ENCODE measurements around the gene TPBGL. TPM values are rescaled to one million over a fixed set of nuclear protein-coding genes. Genes with fewer than 3 reads are reported as not detected.

Gene TPBGL
- polyA plus RNA-seq, 3 donors = not detected

DNA sequence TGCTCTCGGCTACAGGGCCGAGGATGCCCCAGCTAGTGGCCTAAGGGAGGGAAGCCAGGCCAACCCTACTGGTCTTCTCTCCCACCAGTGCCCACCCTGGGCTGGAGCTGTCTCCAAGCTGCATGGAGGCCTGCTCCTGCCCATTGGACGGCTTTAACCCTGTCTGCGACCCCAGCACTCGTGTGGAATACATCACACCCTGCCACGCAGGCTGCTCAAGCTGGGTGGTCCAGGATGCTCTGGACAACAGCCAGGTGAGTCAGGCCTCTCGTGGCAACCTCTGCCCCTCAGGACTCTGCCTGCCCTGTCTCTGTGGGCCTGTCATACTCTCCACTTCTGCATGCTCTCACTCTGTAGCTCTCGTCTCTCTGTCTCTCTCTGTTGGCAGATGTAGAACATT is 44.1 kb upstream of the TPBGL start:
- WGBS (ENCODE audit: insufficient coverage) = 81% methylated on average over 8 of the region's 8 CpGs

DNA sequence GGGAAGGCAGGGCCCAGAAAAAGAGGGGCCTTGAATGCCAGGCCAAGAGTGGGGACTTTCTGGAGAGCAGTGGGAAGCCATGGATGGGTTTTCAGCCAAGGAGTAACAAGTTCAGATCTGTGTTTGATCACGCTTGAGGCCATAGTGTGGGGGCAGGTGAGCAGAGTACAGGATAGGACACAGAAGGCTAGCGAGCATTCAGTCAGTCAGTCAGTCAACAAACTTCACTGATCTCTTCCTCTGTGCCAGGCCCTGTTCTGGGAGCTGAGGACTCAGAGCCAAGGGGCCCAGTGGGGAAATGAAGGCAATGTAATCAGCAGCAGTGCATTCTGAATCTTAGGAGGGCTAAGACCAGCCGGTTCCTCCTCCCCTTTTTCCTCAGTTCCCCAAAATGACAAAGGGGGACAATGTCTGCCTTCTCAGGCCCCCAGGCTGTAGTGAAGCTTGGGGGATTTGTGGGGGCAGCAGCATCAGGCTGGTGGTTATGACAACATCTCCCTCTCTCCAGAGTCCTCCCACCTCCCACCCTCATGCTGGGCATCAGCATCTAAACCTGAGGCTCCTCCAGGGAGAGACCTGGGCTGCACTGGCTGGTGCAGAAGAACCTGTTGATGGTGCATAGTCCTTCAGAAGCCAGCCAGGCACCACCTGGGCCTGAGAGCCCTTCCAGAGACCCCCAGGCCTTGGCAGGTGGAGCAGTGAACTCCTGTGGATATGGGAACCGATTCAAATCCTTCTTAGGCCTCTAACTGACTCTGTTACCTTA is 42.9 kb upstream of the TPBGL start:
- 100% methylated on average over 1 of the region's 4 CpGs for WGBS (ENCODE audit: insufficient coverage)

More for the DNA sequence above, 44.1 kb upstream of the TPBGL start:
- no peaks in the 10 kb centered on the region for H4K20me1 ChIP-seq (ENCODE audit: insufficient read depth, low read length)
- peaks cover 12 to 15% of the 10 kb centered on the region in 2 donors for H3K4me1 ChIP-seq (ENCODE audit: control insufficient read depth in 1 of 2, insufficient read depth in 2 of 2, low read length in 2 of 2)
- Mint-ChIP-seq H3K4me3 (no peak overlapping the region), H3K9me3 (peaks cover 0 to 3% (median 0%) of the 10 kb centered on the region in 7 donors), H3K36me3 (no peaks in the 10 kb centered on the region), H3K27me3 (ENCODE audit: low read depth in 3 of 3) (peaks cover 22 to 52% (median 25%) of the 10 kb centered on the region in 3 donors), H3K27ac (no peak overlapping the region), H3K4me1 (peaks cover 14% of the 10 kb centered on the region)
- H3K4me2 ChIP-seq (replicated peaks; ENCODE audit: extremely low read depth, low read length, poor library complexity, severe bottlenecking) = no peak overlapping the region
- no peak for DNase-seq
- peaks cover 2 to 7% of the 10 kb centered on the region in 2 donors for H3K27me3 ChIP-seq (ENCODE audit: control insufficient read depth in 2 of 2, insufficient read depth in 2 of 2, low read length in 2 of 2)
- no peak overlapping the region for H3K4me3 ChIP-seq (replicated peaks in 1 of 3; ENCODE audit: low read depth in 2 of 3, low read length in 3 of 3)
- no peaks in the 10 kb centered on the region for H3K79me2 ChIP-seq (ENCODE audit: insufficient read depth, low read length)
- TF ChIP-seq, protein P1, sequence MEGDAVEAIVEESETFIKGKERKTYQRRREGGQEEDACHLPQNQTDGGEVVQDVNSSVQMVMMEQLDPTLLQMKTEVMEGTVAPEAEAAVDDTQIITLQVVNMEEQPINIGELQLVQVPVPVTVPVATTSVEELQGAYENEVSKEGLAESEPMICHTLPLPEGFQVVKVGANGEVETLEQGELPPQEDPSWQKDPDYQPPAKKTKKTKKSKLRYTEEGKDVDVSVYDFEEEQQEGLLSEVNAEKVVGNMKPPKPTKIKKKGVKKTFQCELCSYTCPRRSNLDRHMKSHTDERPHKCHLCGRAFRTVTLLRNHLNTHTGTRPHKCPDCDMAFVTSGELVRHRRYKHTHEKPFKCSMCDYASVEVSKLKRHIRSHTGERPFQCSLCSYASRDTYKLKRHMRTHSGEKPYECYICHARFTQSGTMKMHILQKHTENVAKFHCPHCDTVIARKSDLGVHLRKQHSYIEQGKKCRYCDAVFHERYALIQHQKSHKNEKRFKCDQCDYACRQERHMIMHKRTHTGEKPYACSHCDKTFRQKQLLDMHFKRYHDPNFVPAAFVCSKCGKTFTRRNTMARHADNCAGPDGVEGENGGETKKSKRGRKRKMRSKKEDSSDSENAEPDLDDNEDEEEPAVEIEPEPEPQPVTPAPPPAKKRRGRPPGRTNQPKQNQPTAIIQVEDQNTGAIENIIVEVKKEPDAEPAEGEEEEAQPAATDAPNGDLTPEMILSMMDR (IDR thresholded peaks at IDR 0.05) = no peak
- no peaks in the 10 kb centered on the region for H3K9me3 ChIP-seq (replicated peaks in 1 of 2; ENCODE audit: control insufficient read depth in 1 of 2, insufficient read depth in 1 of 2, low read length in 2 of 2)
- no peak overlapping the region for H3K9ac ChIP-seq (ENCODE audit: insufficient read depth, low read length, poor library complexity, severe bottlenecking)
- no peak overlapping the region for H3K27ac ChIP-seq (ENCODE audit: low read depth in 1 of 2, low read length in 2 of 2)
- intact Hi-C loops (cut with micrococcal nuclease) = no loop called here
- H3K36me3 ChIP-seq (replicated peaks in 1 of 2; ENCODE audit: control insufficient read depth in 1 of 2, insufficient read depth in 2 of 2, low read length in 2 of 2) = no peaks in the 10 kb centered on the region
- no peak overlapping the region for H2AFZ ChIP-seq (ENCODE audit: insufficient read depth, low read depth, low read length, poor library complexity, severe bottlenecking)

More for the DNA sequence above, 42.9 kb upstream of the TPBGL start:
- no peaks in the 10 kb centered on the region for H3K36me3 ChIP-seq (replicated peaks in 1 of 2; ENCODE audit: control insufficient read depth in 1 of 2, insufficient read depth in 2 of 2, low read length in 2 of 2)
- H3K4me2 ChIP-seq (replicated peaks; ENCODE audit: extremely low read depth, low read length, poor library complexity, severe bottlenecking) = no peak overlapping the region
- Mint-ChIP-seq H3K4me1 (peaks cover 14% of the 10 kb centered on the region), H3K27me3 (ENCODE audit: low read depth in 3 of 3) (peaks cover 20 to 51% (median 24%) of the 10 kb centered on the region in 3 donors), H3K4me3 (peak overlapping the region in 1 of 2 donors; percentile 5), H3K27ac (no peak overlapping the region), H3K36me3 (no peaks in the 10 kb centered on the region), H3K9me3 (peaks cover 0 to 3% (median 0%) of the 10 kb centered on the region in 7 donors)
- H3K4me3 ChIP-seq (replicated peaks in 1 of 3; ENCODE audit: low read depth in 2 of 3, low read length in 3 of 3) = no peak overlapping the region
- no peaks in the 10 kb centered on the region for H3K79me2 ChIP-seq (ENCODE audit: insufficient read depth, low read length)
- no peak overlapping the region for H3K9ac ChIP-seq (ENCODE audit: insufficient read depth, low read length, poor library complexity, severe bottlenecking)
- TF ChIP-seq, protein P1 (IDR thresholded peaks at IDR 0.05) = no peak
- DNase-seq = no peak
- H3K27me3 ChIP-seq (ENCODE audit: control insufficient read depth in 2 of 2, insufficient read depth in 2 of 2, low read length in 2 of 2) = peaks cover 2 to 7% of the 10 kb centered on the region in 2 donors
- no peak overlapping the region for H3K27ac ChIP-seq (ENCODE audit: low read depth in 1 of 2, low read length in 2 of 2)
- H4K20me1 ChIP-seq (ENCODE audit: insufficient read depth, low read length) = no peaks in the 10 kb centered on the region
- no peaks in the 10 kb centered on the region for H3K9me3 ChIP-seq (replicated peaks in 1 of 2; ENCODE audit: control insufficient read depth in 1 of 2, insufficient read depth in 1 of 2, low read length in 2 of 2)
- peaks cover 12 to 15% of the 10 kb centered on the region in 2 donors for H3K4me1 ChIP-seq (ENCODE audit: control insufficient read depth in 1 of 2, insufficient read depth in 2 of 2, low read length in 2 of 2)
- intact Hi-C loops (cut with micrococcal nuclease) = no loop called here
- H2AFZ ChIP-seq (ENCODE audit: insufficient read depth, low read depth, low read length, poor library complexity, severe bottlenecking) = no peak overlapping the region

Data from CD14-positive monocyte (primary cell).